Measurements from ENCODE around the gene KCNIP4.

The KCNIP4 gene

DNA sequence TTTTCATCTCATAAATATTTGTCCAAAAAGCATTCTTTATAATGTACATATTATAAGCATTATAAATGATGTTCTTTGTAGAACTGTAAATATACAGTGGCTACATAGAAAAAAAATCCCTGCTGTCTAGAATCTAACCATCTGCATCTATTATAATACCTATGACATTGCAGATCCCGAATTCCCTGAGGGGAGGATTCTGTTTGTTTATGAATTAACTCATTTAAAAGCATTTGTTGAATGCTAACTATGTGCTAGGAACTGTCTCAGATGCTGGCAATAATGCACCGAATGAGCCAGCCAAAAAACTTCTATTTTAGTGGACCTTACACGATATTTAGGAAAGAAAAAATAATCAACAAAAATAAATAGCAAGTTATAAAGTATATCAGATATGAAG is 1058.7 kb downstream of the KCNIP4 start:
- TF ChIP-seq POLR2AphosphoS5 (IDR thresholded peaks at IDR 0.05; ENCODE audit: borderline replicate concordance, low read depth, low read length): no peak
- TF ChIP-seq EZH2 (IDR thresholded peaks at IDR 0.05): no peak
- TF ChIP-seq FOXP2 (optimal IDR thresholded peaks at IDR 0.05; ENCODE audit: control extremely low read depth, extremely low read length, insufficient read depth): no peak
- no peak overlapping the region for H3K4me3 ChIP-seq

DNA sequence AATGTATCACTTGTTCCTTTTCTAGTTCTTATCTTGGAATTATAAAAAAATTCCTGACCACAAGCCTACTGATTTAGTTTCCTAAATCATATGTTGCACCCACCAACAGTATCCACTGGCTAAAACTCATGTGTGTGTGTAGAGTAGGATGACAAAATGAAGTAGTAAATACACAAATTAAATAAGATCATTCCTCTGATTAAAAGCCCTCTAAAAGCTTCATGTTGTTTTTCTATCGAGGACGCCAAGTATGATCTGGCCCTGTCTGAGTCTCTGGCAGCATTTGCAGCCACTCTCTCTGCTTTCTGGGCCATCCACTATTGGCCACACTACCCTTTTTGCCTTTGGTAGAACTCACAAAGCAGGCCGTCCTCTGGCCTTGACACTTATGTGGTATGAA is 1064.9 kb downstream of the KCNIP4 start:
- H3K27ac ChIP-seq: no peak overlapping the region
- no peak overlapping the region for H3K9ac ChIP-seq (ENCODE audit: insufficient read length)
- no peak for TF ChIP-seq FOXP2 (optimal IDR thresholded peaks at IDR 0.05; ENCODE audit: control extremely low read depth, extremely low read length, insufficient read depth)
- TF ChIP-seq EZH2 (IDR thresholded peaks at IDR 0.05): no peak
- TF ChIP-seq POLR2AphosphoS5 (IDR thresholded peaks at IDR 0.05; ENCODE audit: borderline replicate concordance, low read depth, low read length): no peak
- H3K9me3 ChIP-seq (ENCODE audit: low read depth, low read length): no peaks in the 10 kb centered on the region
- no peak overlapping the region for H3K4me3 ChIP-seq
- no peak for DNase-seq (ENCODE audit: low read depth, low spot score)
- H3K36me3 ChIP-seq (ENCODE audit: insufficient read depth, low read length): no peaks in the 10 kb centered on the region

More for the DNA sequence above, 1058.7 kb downstream of the KCNIP4 start:
- no peaks in the 10 kb centered on the region for H3K36me3 ChIP-seq (ENCODE audit: insufficient read depth, low read length)
- no peak overlapping the region for H3K9ac ChIP-seq (ENCODE audit: insufficient read length)
- DNase-seq (ENCODE audit: low read depth, low spot score): no peak
- H3K27ac ChIP-seq: no peak overlapping the region
- no peaks in the 10 kb centered on the region for H3K9me3 ChIP-seq (ENCODE audit: low read depth, low read length)

DNA sequence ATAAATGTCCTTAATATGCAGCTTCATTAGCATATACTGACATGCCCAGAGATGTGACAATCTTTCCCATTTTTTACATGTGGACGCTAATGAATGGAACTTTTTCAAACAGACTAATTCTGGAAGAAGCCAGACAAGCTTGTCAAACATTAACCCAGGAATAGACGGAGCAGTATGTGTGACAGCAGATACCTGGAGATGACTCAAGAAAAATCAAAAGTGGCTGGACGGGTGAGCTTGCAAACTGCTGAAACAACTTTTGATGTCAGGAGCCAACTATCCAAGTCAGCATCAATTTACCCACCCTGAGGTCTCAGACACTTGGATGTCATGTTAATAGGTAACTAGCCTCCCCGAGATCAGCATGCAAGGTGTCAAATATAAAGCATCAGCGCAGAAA is 1065.3 kb downstream of the KCNIP4 start:
- H3K9me3 ChIP-seq (ENCODE audit: low read depth, low read length): no peaks in the 10 kb centered on the region
- no peaks in the 10 kb centered on the region for H3K36me3 ChIP-seq (ENCODE audit: insufficient read depth, low read length)
- H3K4me3 ChIP-seq: no peak overlapping the region
- no peak overlapping the region for H3K9ac ChIP-seq (ENCODE audit: insufficient read length)
- TF ChIP-seq POLR2AphosphoS5 (IDR thresholded peaks at IDR 0.05; ENCODE audit: borderline replicate concordance, low read depth, low read length) (no peak), FOXP2 (optimal IDR thresholded peaks at IDR 0.05; ENCODE audit: control extremely low read depth, extremely low read length, insufficient read depth) (no peak), EZH2 (IDR thresholded peaks at IDR 0.05) (no peak)
- H3K27ac ChIP-seq: no peak overlapping the region
- no peak for DNase-seq (ENCODE audit: low read depth, low spot score)

- Histone ChIP-seq H3K27ac (no peak overlapping the region), H3K9me3 (ENCODE audit: low read depth, low read length) (no peaks in the 10 kb centered on the region), H3K36me3 (ENCODE audit: insufficient read depth, low read length) (no peaks in the 10 kb centered on the region), H3K9ac (ENCODE audit: insufficient read length) (no peak overlapping the region), H3K4me3 (no peak overlapping the region)
- DNase-seq (ENCODE audit: low read depth, low spot score): no peak
- no peak for TF ChIP-seq EZH2 (IDR thresholded peaks at IDR 0.05)
- no peak for TF ChIP-seq POLR2AphosphoS5 (IDR thresholded peaks at IDR 0.05; ENCODE audit: borderline replicate concordance, low read depth, low read length)
- TF ChIP-seq FOXP2 (optimal IDR thresholded peaks at IDR 0.05; ENCODE audit: control extremely low read depth, extremely low read length, insufficient read depth): no peak
Measured at GRCh38 chr4:20882500-20882899, 1066.1 kb downstream of the KCNIP4 start.

- no peak for DNase-seq (ENCODE audit: low read depth, low spot score)
- Histone ChIP-seq H3K9me3 (ENCODE audit: low read depth, low read length) (no peaks in the 10 kb centered on the region), H3K27ac (no peak overlapping the region), H3K36me3 (ENCODE audit: insufficient read depth, low read length) (no peaks in the 10 kb centered on the region), H3K4me3 (no peak overlapping the region), H3K9ac (ENCODE audit: insufficient read length) (no peak overlapping the region)
- TF ChIP-seq FOXP2 (optimal IDR thresholded peaks at IDR 0.05; ENCODE audit: control extremely low read depth, extremely low read length, insufficient read depth): no peak
- TF ChIP-seq POLR2AphosphoS5 (IDR thresholded peaks at IDR 0.05; ENCODE audit: borderline replicate concordance, low read depth, low read length): no peak
- no peak for TF ChIP-seq EZH2 (IDR thresholded peaks at IDR 0.05)
Measured at GRCh38 chr4:20881658-20882057, 1066.9 kb downstream of the KCNIP4 start.

GRCh38 chr4:20878806-20879205 is 1069.8 kb downstream of the KCNIP4 start:
- H3K4me3 ChIP-seq: no peak overlapping the region
- no peak overlapping the region for H3K27ac ChIP-seq

DNA sequence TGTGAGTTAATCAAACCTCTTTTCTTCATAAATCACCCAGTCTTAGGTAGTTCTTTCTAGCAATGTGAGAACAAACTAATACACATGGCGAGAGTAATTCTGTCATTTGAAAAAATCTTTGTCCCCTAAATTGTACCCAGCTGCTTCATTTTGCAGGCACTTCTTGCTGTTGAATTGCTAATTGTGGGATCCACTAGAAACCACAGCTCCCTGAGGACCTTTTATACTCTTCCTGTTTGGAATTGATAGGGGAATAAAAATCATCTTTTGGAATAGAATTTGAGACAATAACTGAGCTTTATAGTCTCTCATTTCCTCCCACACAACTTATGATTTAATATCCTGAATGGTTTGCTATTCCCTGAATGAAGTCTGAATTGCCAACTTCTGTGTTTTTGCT is 1078.1 kb downstream of the KCNIP4 start:
- Histone ChIP-seq H3K9ac (ENCODE audit: insufficient read length) (no peak overlapping the region), H3K27ac (no peak overlapping the region), H3K36me3 (ENCODE audit: insufficient read depth, low read length) (no peaks in the 10 kb centered on the region), H3K4me3 (no peak overlapping the region), H3K9me3 (ENCODE audit: low read depth, low read length) (no peaks in the 10 kb centered on the region)
- TF ChIP-seq POLR2AphosphoS5 (IDR thresholded peaks at IDR 0.05; ENCODE audit: borderline replicate concordance, low read depth, low read length) (no peak; the same call in 1 of the 2 replicates), EZH2 (IDR thresholded peaks at IDR 0.05) (no peak), FOXP2 (optimal IDR thresholded peaks at IDR 0.05; ENCODE audit: control extremely low read depth, extremely low read length, insufficient read depth) (no peak)
- peak; percentile 37 for DNase-seq (ENCODE audit: low read depth, low spot score)

More at GRCh38 chr4:20878806-20879205, 1069.8 kb downstream of the KCNIP4 start:
- no peaks in the 10 kb centered on the region for H3K36me3 ChIP-seq (ENCODE audit: insufficient read depth, low read length)
- H3K9me3 ChIP-seq (ENCODE audit: low read depth, low read length): no peaks in the 10 kb centered on the region
- H3K9ac ChIP-seq (ENCODE audit: insufficient read length): no peak overlapping the region
- no peak for TF ChIP-seq FOXP2 (optimal IDR thresholded peaks at IDR 0.05; ENCODE audit: control extremely low read depth, extremely low read length, insufficient read depth)
- no peak for TF ChIP-seq EZH2 (IDR thresholded peaks at IDR 0.05)
- no peak for DNase-seq (ENCODE audit: low read depth, low spot score)

GRCh38 chr4:20868108-20868507 is 1080.5 kb downstream of the KCNIP4 start:
- no peaks in the 10 kb centered on the region for H3K9me3 ChIP-seq (ENCODE audit: low read depth, low read length)
- TF ChIP-seq FOXP2 (optimal IDR thresholded peaks at IDR 0.05; ENCODE audit: control extremely low read depth, extremely low read length, insufficient read depth) (no peak), POLR2AphosphoS5 (IDR thresholded peaks at IDR 0.05; ENCODE audit: borderline replicate concordance, low read depth, low read length) (no peak), EZH2 (IDR thresholded peaks at IDR 0.05) (no peak)
- no peaks in the 10 kb centered on the region for H3K36me3 ChIP-seq (ENCODE audit: insufficient read depth, low read length)
- H3K27ac ChIP-seq: no peak overlapping the region
- no peak for DNase-seq (ENCODE audit: low read depth, low spot score)
- H3K4me3 ChIP-seq: no peak overlapping the region
- no peak overlapping the region for H3K9ac ChIP-seq (ENCODE audit: insufficient read length)

GRCh38 chr4:20860878-20861277 is 1087.7 kb downstream of the KCNIP4 start:
- H3K9ac ChIP-seq (ENCODE audit: insufficient read length): no peak overlapping the region
- TF ChIP-seq POLR2AphosphoS5 (IDR thresholded peaks at IDR 0.05; ENCODE audit: borderline replicate concordance, low read depth, low read length) (no peak), FOXP2 (optimal IDR thresholded peaks at IDR 0.05; ENCODE audit: control extremely low read depth, extremely low read length, insufficient read depth) (no peak), EZH2 (IDR thresholded peaks at IDR 0.05) (no peak)
- no peaks in the 10 kb centered on the region for H3K9me3 ChIP-seq (ENCODE audit: low read depth, low read length)
- H3K4me3 ChIP-seq: no peak overlapping the region
- no peak overlapping the region for H3K27ac ChIP-seq
- no peaks in the 10 kb centered on the region for H3K36me3 ChIP-seq (ENCODE audit: insufficient read depth, low read length)
- DNase-seq (ENCODE audit: low read depth, low spot score): no peak
